ENCODE measurements around the gene UTP14C. TPM values are rescaled to one million over a fixed set of nuclear protein-coding genes. Genes with fewer than 3 reads are reported as not detected.
"Not testable (repeated sequence)": the region's sequence is repeated elsewhere in the genome, so short reads cannot be mapped to it uniquely, and the experiment has no call there.

Gene UTP14C
- total and polyA plus RNA-seq, 2 of the 13 experiments (the other 11 are each of a cell fraction or from before 2014, with no cell fraction given), result 8.8 to 12.2 TPM

DNA sequence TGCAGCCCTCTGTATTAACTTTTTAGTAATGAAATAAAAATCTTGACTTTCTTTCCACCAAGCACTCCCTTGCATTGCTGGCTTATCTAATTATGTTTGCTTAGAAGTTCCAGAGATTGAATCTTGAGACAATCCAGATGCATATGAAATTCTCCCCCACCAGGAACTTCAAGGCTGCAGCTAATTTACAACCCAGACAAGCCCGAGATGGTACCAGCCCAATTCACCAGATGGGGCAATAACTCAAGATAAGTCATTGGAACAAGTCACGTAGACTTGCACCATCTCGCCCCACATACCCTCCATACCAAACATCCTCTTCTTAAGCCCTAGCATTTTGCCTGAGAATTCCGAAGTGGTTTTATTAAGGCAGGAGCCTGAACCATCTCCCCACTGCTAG, 29.0 kb downstream of the UTP14C start:
- intact Hi-C loops (cut with micrococcal nuclease; ENCODE audit: unreplicated experiment), result no loop called here
- no peaks in the 10 kb centered on the region for H3K9me3 ChIP-seq (ENCODE audit: low read length)
- H3K4me1 ChIP-seq (ENCODE audit: insufficient read depth, low read length), result no peaks in the 10 kb centered on the region
- no peak overlapping the region for H3K27ac ChIP-seq (ENCODE audit: extremely low read length, insufficient read depth, low read length)
- no peak for DNase-seq (ENCODE audit: low spot score)
- no peak overlapping the region for H3K9ac ChIP-seq (ENCODE audit: insufficient read depth, low read depth, low read length)
- no peak overlapping the region for H3K4me2 ChIP-seq (ENCODE audit: low read depth, low read length)
- WGBS (ENCODE audit: low lambda C conversion rate), result 75% methylated on average over 4 of the region's 4 CpGs
- CTCF ChIA-PET (ENCODE audit: low intra/inter-chr PET ratio, low total read pairs), result no interaction called here
- H3K27me3 ChIP-seq (ENCODE audit: control insufficient read depth in 1 of 2, insufficient read depth in 2 of 2, low read length in 2 of 2), result no peaks in the 10 kb centered on the region
- no peaks in the 10 kb centered on the region for H3K79me2 ChIP-seq (ENCODE audit: insufficient read depth, low read length)
- in situ Hi-C loops (cut with HindIII; ENCODE audit: extremely low pct_ligation_motif_present, low pct_unique_long_range_greater_than_20kb), result no loop called here
- no TSS peak for BruUV-seq (replicated peaks)
- no peaks in the 10 kb centered on the region for H3K36me3 ChIP-seq (replicated peaks in 1 of 2; ENCODE audit: control insufficient read depth in 1 of 2, insufficient read depth in 2 of 2, low read length in 2 of 2)
- no peak overlapping the region for H2AFZ ChIP-seq (ENCODE audit: low read length)
- no peak for FAIRE-seq
- POLR2A ChIA-PET, result no interaction called here
- TF ChIP-seq ZNF709 (CRISPR knock-in tag; IDR thresholded peaks at IDR 0.05) (no peak), SETDB1 (CRISPR knock-in tag; IDR thresholded peaks at IDR 0.05; ENCODE audit: borderline replicate concordance) (no peak), ZNF207 (IDR thresholded peaks at IDR 0.05; ENCODE audit: borderline replicate concordance) (no peak), MZF1 (CRISPR knock-in tag; IDR thresholded peaks at IDR 0.05; ENCODE audit: borderline replicate concordance) (no peak), PHF8 (CRISPR knock-in tag; IDR thresholded peaks at IDR 0.05) (no peak), NONO (IDR thresholded peaks at IDR 0.05) (no peak), NONO (CRISPR knock-in tag; conservative IDR thresholded peaks at IDR 0.05) (no peak), ZNF124 (CRISPR knock-in tag; IDR thresholded peaks at IDR 0.05) (no peak), SRSF9 (IDR thresholded peaks at IDR 0.05; ENCODE audit: borderline replicate concordance, insufficient read depth, low read depth, low read length, poor library complexity, severe bottlenecking) (no peak)
- TF ChIP-seq, protein P1, sequence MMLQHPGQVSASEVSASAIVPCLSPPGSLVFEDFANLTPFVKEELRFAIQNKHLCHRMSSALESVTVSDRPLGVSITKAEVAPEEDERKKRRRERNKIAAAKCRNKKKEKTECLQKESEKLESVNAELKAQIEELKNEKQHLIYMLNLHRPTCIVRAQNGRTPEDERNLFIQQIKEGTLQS (CRISPR knock-in tag; IDR thresholded peaks at IDR 0.05), result no peak
- TF ChIP-seq, protein P2, sequence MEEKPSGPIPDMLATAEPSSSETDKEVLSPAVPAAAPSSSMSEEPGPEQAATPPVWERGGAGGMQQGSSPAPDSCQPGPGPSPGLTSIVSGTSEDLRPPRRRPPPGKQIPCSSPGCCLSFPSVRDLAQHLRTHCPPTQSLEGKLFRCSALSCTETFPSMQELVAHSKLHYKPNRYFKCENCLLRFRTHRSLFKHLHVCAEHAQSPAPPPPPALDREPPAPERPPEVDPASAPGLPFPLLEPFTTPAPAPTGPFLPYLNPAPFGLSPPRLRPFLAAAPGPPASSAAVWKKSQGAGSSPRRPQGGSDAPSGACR (CRISPR knock-in tag; IDR thresholded peaks at IDR 0.05), result no peak
- no peaks in the 10 kb centered on the region for H4K20me1 ChIP-seq (ENCODE audit: insufficient read depth, low read length)
- no peak overlapping the region for H3K4me3 ChIP-seq (replicated peaks in 1 of 3; ENCODE audit: insufficient read depth in 1 of 3, low read depth in 2 of 3, low read length in 3 of 3)
- no peak for ATAC-seq

DNA sequence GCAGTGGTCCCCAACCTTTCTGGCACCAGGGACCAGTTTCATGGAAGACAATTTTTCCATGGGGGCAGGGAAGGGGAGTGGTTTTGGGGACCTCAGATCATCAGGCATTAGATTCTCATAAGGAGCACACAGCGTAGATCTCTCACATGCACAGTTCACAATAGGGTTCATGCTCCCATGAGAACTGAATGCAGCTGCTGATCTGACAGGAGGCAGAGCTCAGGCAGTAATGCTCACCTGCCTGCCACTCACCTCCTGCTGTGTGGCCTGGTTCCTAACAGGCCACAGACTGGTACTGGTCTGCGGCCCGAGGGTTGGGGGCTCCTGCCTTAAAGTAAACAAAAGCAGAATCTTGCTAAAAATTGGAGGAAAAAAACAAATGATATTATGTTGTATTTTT, 36.6 kb downstream of the UTP14C start:
- in situ Hi-C loops (cut with HindIII; ENCODE audit: extremely low pct_ligation_motif_present, low pct_unique_long_range_greater_than_20kb); H3K4me1 ChIP-seq (ENCODE audit: insufficient read depth, low read length); POLR2A ChIA-PET; H3K27ac ChIP-seq (ENCODE audit: extremely low read length, insufficient read depth, low read length); intact Hi-C loops (cut with micrococcal nuclease; ENCODE audit: unreplicated experiment); BruUV-seq (replicated peaks); ATAC-seq; H3K9ac ChIP-seq (ENCODE audit: insufficient read depth, low read depth, low read length); CTCF ChIA-PET (ENCODE audit: low intra/inter-chr PET ratio, low total read pairs); DNase-seq (ENCODE audit: low spot score); H3K27me3 ChIP-seq (ENCODE audit: control insufficient read depth in 1 of 2, insufficient read depth in 2 of 2, low read length in 2 of 2); H3K36me3 ChIP-seq (replicated peaks in 1 of 2; ENCODE audit: control insufficient read depth in 1 of 2, insufficient read depth in 2 of 2, low read length in 2 of 2); H3K79me2 ChIP-seq (ENCODE audit: insufficient read depth, low read length); H4K20me1 ChIP-seq (ENCODE audit: insufficient read depth, low read length); FAIRE-seq; H3K4me3 ChIP-seq (replicated peaks in 1 of 3; ENCODE audit: insufficient read depth in 1 of 3, low read depth in 2 of 3, low read length in 3 of 3); H2AFZ ChIP-seq (ENCODE audit: low read length): not testable (repeated sequence)
- 0 out of 2 replicates have a peak overlapping the region, but pooled peaks have one; percentile 32 for H3K4me2 ChIP-seq (ENCODE audit: low read depth, low read length)
- WGBS (ENCODE audit: low lambda C conversion rate), result 6% methylated on average over 2 of the region's 3 CpGs
- peaks cover 10% of the 10 kb centered on the region for H3K9me3 ChIP-seq (ENCODE audit: low read length)
